ENCODE measurements around the gene TRABD. TPM values are rescaled to one million over a fixed set of nuclear protein-coding genes. Genes with fewer than 3 reads are reported as not detected.

The TRABD gene
- total RNA-seq, 1 experiment from 2014 or later: 33.5 TPM

- Mint-ChIP-seq H3K4me3 (ENCODE audit: unreplicated experiment) (peak overlapping the region; percentile 66), H3K27me3 (ENCODE audit: insufficient read depth, unreplicated experiment) (no peaks in the 10 kb centered on the region), H3K36me3 (ENCODE audit: insufficient read depth, unreplicated experiment) (peaks cover 15% of the 10 kb centered on the region), H3K27ac (ENCODE audit: unreplicated experiment) (no peak overlapping the region), H3K4me1 (ENCODE audit: low read depth, unreplicated experiment) (peaks cover 10% of the 10 kb centered on the region), H3K9me3 (ENCODE audit: unreplicated experiment) (no peaks in the 10 kb centered on the region)
- POLR2A ChIA-PET: no interaction called here
- H3K9me3 ChIP-seq: no peaks in the 10 kb centered on the region
- CTCF ChIA-PET: no interaction called here
- BruUV-seq (replicated peaks): no TSS peak
- H3K4me3 ChIP-seq (ENCODE audit: low read depth, low read length): peak overlapping the region; percentile 79
- no peaks in the 10 kb centered on the region for H3K27me3 ChIP-seq (replicated peaks; ENCODE audit: control insufficient read depth, insufficient read depth, low read length)
- TF ChIP-seq CTCF (IDR thresholded peaks at IDR 0.05; ENCODE audit: insufficient read depth in 1 of 2, low read depth in 1 of 2, low read length in 1 of 2, severe bottlenecking in 1 of 2, unreplicated experiment in 1 of 2): no peak
- no peak for DNase-seq
- peaks cover 4% of the 10 kb centered on the region for H3K4me1 ChIP-seq
- intact Hi-C loops (cut with micrococcal nuclease; ENCODE audit: unreplicated experiment): no loop called here
- H3K36me3 ChIP-seq (ENCODE audit: control insufficient read depth, insufficient read depth, low read length): no peaks in the 10 kb centered on the region
Observed at GRCh38 chr22:50199829-50200460, 14.2 kb downstream of the TRABD start.

GRCh38 chr22:50200461-50201190, 14.9 kb downstream of the TRABD start, which contains the start of gene SELENOO:
Gene SELENOO, plus strand, starts transcription at chr22:50201011. Its CDS starts 26 bp downstream, at chr22:50201037.
- POLR2A ChIA-PET: no interaction called here

More at GRCh38 chr22:50200461-50201190, 14.9 kb downstream of the TRABD start, which contains the start of gene SELENOO:
- Histone ChIP-seq H3K4me3 (ENCODE audit: low read depth, low read length) (peak within 1 kb of the TSS; percentile 79), H3K36me3 (ENCODE audit: control insufficient read depth, insufficient read depth, low read length) (no peaks in the 10 kb centered on the region), H3K9me3 (no peaks in the 10 kb centered on the region), H3K27me3 (replicated peaks; ENCODE audit: control insufficient read depth, insufficient read depth, low read length) (no peaks in the 10 kb centered on the region), H3K4me1 (peaks cover 4% of the 10 kb centered on the region)
- DNase-seq: peak; percentile 88 to 91
- Mint-ChIP-seq H3K36me3 (ENCODE audit: insufficient read depth, unreplicated experiment) (peaks cover 18% of the 10 kb centered on the region), H3K4me1 (ENCODE audit: low read depth, unreplicated experiment) (peaks cover 13% of the 10 kb centered on the region), H3K27me3 (ENCODE audit: insufficient read depth, unreplicated experiment) (no peaks in the 10 kb centered on the region), H3K4me3 (ENCODE audit: unreplicated experiment) (peak within 1 kb of the TSS; percentile 85), H3K27ac (ENCODE audit: unreplicated experiment) (peak within 1 kb of the TSS; percentile 71), H3K9me3 (ENCODE audit: unreplicated experiment) (no peaks in the 10 kb centered on the region)
- TSS peak; percentile 68 for BruUV-seq (replicated peaks)
- no peak for TF ChIP-seq CTCF (IDR thresholded peaks at IDR 0.05; ENCODE audit: insufficient read depth in 1 of 2, low read depth in 1 of 2, low read length in 1 of 2, severe bottlenecking in 1 of 2, unreplicated experiment in 1 of 2)
- intact Hi-C loops (cut with micrococcal nuclease; ENCODE audit: unreplicated experiment): no loop called here
- CTCF ChIA-PET: no interaction called here
